ENCODE measurements around the gene CKAP2L.

- TF ChIP-seq FOXM1 (IDR thresholded peaks at IDR 0.05; ENCODE audit: low read depth, low read length) (no peak), TAF1 (IDR thresholded peaks at IDR 0.05; ENCODE audit: borderline replicate concordance, low read depth, low read length) (no peak), POLR2AphosphoS5 (IDR thresholded peaks at IDR 0.05; ENCODE audit: low read length) (no peak), SP1 (IDR thresholded peaks at IDR 0.05; ENCODE audit: low read depth, low read length) (no peak), SIX5 (IDR thresholded peaks at IDR 0.05; ENCODE audit: low read depth, low read length, severe bottlenecking) (no peak), POLR2A (IDR thresholded peaks at IDR 0.05; ENCODE audit: low read depth, low read length) (no peak)
These were observed 13.9 kb downstream of the CKAP2L start for GRCh38 chr2:112750560-112750843.
